HepG2 (cell line): Measurements from ENCODE around the gene IRS2. TPM values are rescaled to one million over a fixed set of nuclear protein-coding genes. Genes with fewer than 3 reads are reported as not detected.

Source experiments
- ATAC-seq: fragments of 200-7000 bp; cut with Tn5 transposase; 3 replicates; pipeline ENCODE4 v1.9.1; 2020; ENCODE audit warnings: mild to moderate bottlenecking, moderate library complexity
- BruUV-seq: library from RNA; stranded (reverse); fragments of 400-500 nt; replicated peaks from 2 replicates; lab custom pipeline; 2021; lab: Mats Ljungman, UMichigan
- CTCF ChIA-PET: fragments of 300-600 bp; formaldehyde crosslinking; extraction: SDS; loops from one replicate; lab custom pipeline; 2021; ENCODE audit warnings: low total read pairs, inconsistent platforms, low intra/inter-chr PET ratio; lab: Yijun Ruan, JAX
- POLR2A ChIA-PET: fragments of 350-600 bp; sonication (Branson Sonifier 250); formaldehyde crosslinking; loops from one replicate; lab custom pipeline; 2020; ENCODE audit warnings: antibody characterized with exemption, inconsistent platforms; lab: Yijun Ruan, JAX
- DNase-seq: peaks from one replicate; pipeline ENCODE4 v3.0.0-alpha.2; 2015; ENCODE audit warnings: low spot score
- FAIRE-seq: peaks from 3 replicates; lab custom pipeline; 2011; peaks lifted over from hg19 to GRCh38; lab: Jason Lieb, UNC
- H2AFZ ChIP-seq: one replicate; pipeline ENCODE4 v1.6.1; 2011; ENCODE audit warnings: low read length, inconsistent platforms
- H3K27ac ChIP-seq: fragments of 300-600 bp; 3 replicates; pipeline ENCODE4 v1.8.0; 2011; ENCODE audit warnings: mixed run types, mild to moderate bottlenecking, mixed read lengths, low read length, inconsistent platforms; ENCODE audit not compliant: insufficient read depth; ENCODE audit errors: extremely low read length
- H3K27me3 ChIP-seq, 2 experiments: fragments of 200-600 bp in 1 of 2; 2 replicates in 1 of 2; 3 replicates in 1 of 2; pipeline versions ENCODE4 v1.6.0 to v1.8.0; 2011; ENCODE audit warnings: low read length in 2 of 2, mild to moderate bottlenecking in 2 of 2, moderate library complexity in 2 of 2, inconsistent platforms in 1 of 2; ENCODE audit not compliant: insufficient read depth in 2 of 2, control insufficient read depth in 1 of 2
- H3K36me3 ChIP-seq, 2 experiments: fragments of 200-600 bp in 1 of 2; replicated peaks in 1 of 2; 2 replicates in 1 of 2; 3 replicates in 1 of 2; pipeline versions ENCODE4 v1.5.1 to v1.8.0; 2011; ENCODE audit warnings: low read length in 2 of 2, inconsistent platforms in 1 of 2; ENCODE audit not compliant: insufficient read depth in 2 of 2, control insufficient read depth in 1 of 2
- H3K4me1 ChIP-seq: 2 replicates; pipeline ENCODE4 v1.5.1; 2012; ENCODE audit warnings: low read length, inconsistent platforms; ENCODE audit not compliant: insufficient read depth
- H3K4me2 ChIP-seq: 2 replicates; pipeline ENCODE4 v1.6.0; 2011; ENCODE audit warnings: low read depth, low read length, inconsistent platforms
- H3K4me3 ChIP-seq, 3 experiments: fragments of 200-600 bp in 1 of 3; sonication (generic), shearing (Covaris generic) in 1 of 3; replicated peaks in 1 of 3; 2 replicates each; pipeline ENCODE4 v1.5.1; 2011 to 2016; ENCODE audit warnings: low read length in 3 of 3, inconsistent platforms in 2 of 3, low read depth in 2 of 3, mild to moderate bottlenecking in 2 of 3, control low read depth in 1 of 3, mixed read lengths in 1 of 3; ENCODE audit not compliant: insufficient read depth in 1 of 3
- H3K79me2 ChIP-seq: one replicate; pipeline ENCODE4 v1.6.1; 2011; ENCODE audit warnings: low read length, inconsistent platforms; ENCODE audit not compliant: insufficient read depth
- H3K9ac ChIP-seq: 2 replicates; pipeline ENCODE4 v1.6.0; 2011; ENCODE audit warnings: mild to moderate bottlenecking, low read depth, low read length, inconsistent platforms; ENCODE audit not compliant: insufficient read depth
- H3K9me3 ChIP-seq: 2 replicates; pipeline ENCODE4 v1.5.1; 2012; ENCODE audit warnings: mild to moderate bottlenecking, low read length
- H4K20me1 ChIP-seq: 2 replicates; pipeline ENCODE4 v1.6.0; 2011; ENCODE audit warnings: inconsistent platforms, mild to moderate bottlenecking, low read length, moderate library complexity; ENCODE audit not compliant: insufficient read depth
- ARNTL ChIP-seq: sonication (generic); formaldehyde crosslinking; IDR thresholded peaks from 2 replicates; pipeline ENCODE4 v1.4.0; 2020; ENCODE audit warnings: mild to moderate bottlenecking, missing genetic modification reagents
- BCL6 ChIP-seq: IDR thresholded peaks from 2 replicates; pipeline ENCODE4 v1.6.1; 2016; ENCODE audit warnings: missing genetic modification reagents, missing compliant biosample characterization
- KAT8 ChIP-seq: IDR thresholded peaks from 2 replicates; pipeline ENCODE4 v1.6.1; 2016; ENCODE audit warnings: missing genetic modification reagents, missing compliant biosample characterization
- PAX8 ChIP-seq: sonication (generic); formaldehyde crosslinking; IDR thresholded peaks from 2 replicates; pipeline ENCODE4 v1.8.0; 2022; ENCODE audit warnings: mild to moderate bottlenecking, missing genetic modification reagents, borderline replicate concordance
- RBFOX2 ChIP-seq: fragments of 200-400 bp; formaldehyde crosslinking; IDR thresholded peaks from 2 replicates; pipeline ENCODE4 v1.6.1; 2017; ENCODE audit warnings: low read depth, mild to moderate bottlenecking, low read length
- REL ChIP-seq: sonication (generic); formaldehyde crosslinking; conservative IDR thresholded peaks from 2 replicates; pipeline ENCODE4 v1.8.0; 2022; ENCODE audit warnings: mild to moderate bottlenecking, missing genetic modification reagents, moderate library complexity
- REXO4 ChIP-seq: sonication (generic); formaldehyde crosslinking; IDR thresholded peaks from 2 replicates; pipeline ENCODE4 v1.8.0; 2022; ENCODE audit warnings: missing genetic modification reagents, mild to moderate bottlenecking, borderline replicate concordance
- SMAD3 ChIP-seq: sonication (generic); formaldehyde crosslinking; IDR thresholded peaks from 2 replicates; pipeline ENCODE4 v1.4.0; 2020; ENCODE audit warnings: missing genetic modification reagents
- U2AF2 ChIP-seq: fragments of 200-400 bp; formaldehyde crosslinking; IDR thresholded peaks from 2 replicates; pipeline ENCODE4 v1.6.1; 2017; ENCODE audit warnings: low read depth, mild to moderate bottlenecking, low read length
- ZBTB21 ChIP-seq: sonication (generic); formaldehyde crosslinking; IDR thresholded peaks from 2 replicates; pipeline ENCODE4 v1.4.0; 2020; ENCODE audit warnings: missing genetic modification reagents
- ZNF12 ChIP-seq: sonication (generic); formaldehyde crosslinking; IDR thresholded peaks from 2 replicates; pipeline ENCODE4 v1.5.0; 2020; ENCODE audit warnings: missing genetic modification reagents
- ZNF337 ChIP-seq: sonication (generic); formaldehyde crosslinking; IDR thresholded peaks from 2 replicates; pipeline ENCODE4 v1.5.1; 2020; ENCODE audit warnings: missing genetic modification reagents, low read depth, mild to moderate bottlenecking, borderline replicate concordance
- ZNF34 ChIP-seq: sonication (generic); formaldehyde crosslinking; IDR thresholded peaks from 2 replicates; pipeline ENCODE4 v1.4.0; 2020; ENCODE audit warnings: mild to moderate bottlenecking, missing genetic modification reagents, borderline replicate concordance
- ZNF484 ChIP-seq: sonication (generic); formaldehyde crosslinking; IDR thresholded peaks from 2 replicates; pipeline ENCODE4 v1.5.1; 2020; ENCODE audit warnings: mild to moderate bottlenecking, low read depth, missing genetic modification reagents, borderline replicate concordance
- ZNF552 ChIP-seq: sonication (generic); formaldehyde crosslinking; IDR thresholded peaks from 2 replicates; pipeline ENCODE4 v1.9.0; 2022; ENCODE audit warnings: missing genetic modification reagents, mild to moderate bottlenecking, borderline replicate concordance
- WGBS: methylation state at CpG from one replicate; pipeline ENCODE4 v1.1.6; 2017; ENCODE audit warnings: low lambda C conversion rate; 5-methylcytosine and 5-hydroxymethylcytosine counted together
- in situ Hi-C: cut with HindIII; loops from 2 replicates; pipeline ENCODE4 v1.10.0; 2017; ENCODE audit warnings: low pct_unique_long_range_greater_than_20kb; ENCODE audit not compliant: extremely low pct_ligation_motif_present
- intact Hi-C: fragments of 100-400 bp; cut with micrococcal nuclease; formaldehyde crosslinking; loops from one replicate; pipeline ENCODE4 v1.10.0; 2022; ENCODE audit not compliant: unreplicated experiment
- polyA plus RNA-seq, 8 experiments: library from polyadenylated mRNA; depleted of rRNA in 3 of 8; stranded (reverse) in 7 of 8; unstranded in 1 of 8; fragments of >200 nt; fragmentation: Illumina TruSeq in 4 of 8; extraction: Trizol in 4 of 8; gene quantifications; 2 replicates each; pipeline versions ENCODE4 v1.2.1 to v1.2.3, GENCODE V29; 2011 to 2016; ENCODE audit warnings: low read depth in 4 of 8, missing spikeins in 1 of 8, mixed read lengths in 1 of 8; ENCODE audit not compliant: insufficient read depth in 1 of 8
- total RNA-seq, 5 experiments: library from RNA; depleted of rRNA; stranded (reverse); fragments of >200 nt; fragmentation: Illumina TruSeq; extraction: Trizol; gene quantifications; 2 replicates each; pipeline ENCODE4 v1.2.3, GENCODE V29; 2016; ENCODE audit warnings: low read depth in 1 of 5
- TF ChIP-seq, protein P1 (sequence below): sonication (generic); formaldehyde crosslinking; IDR thresholded peaks from 2 replicates; pipeline ENCODE4 v1.8.1; 2023; ENCODE audit warnings: mild to moderate bottlenecking, inconsistent platforms, moderate library complexity, missing genetic modification reagents, borderline replicate concordance
- TF ChIP-seq, protein P2 (sequence below): sonication (generic); formaldehyde crosslinking; IDR thresholded peaks from 2 replicates; pipeline ENCODE4 v1.4.0; 2020; ENCODE audit warnings: missing genetic modification reagents

The IRS2 gene
- total and polyA plus RNA-seq, 2 of the 13 experiments (the other 11 are each of a cell fraction or from before 2014, with no cell fraction given): 0.02 to 0.04 TPM

GRCh38 chr13:109785141-109785891 lies 1.1 kb downstream of the IRS2 start:
- 77% methylated on average over 65 of the region's 98 CpGs for WGBS
- Histone ChIP-seq H3K79me2 (no peaks in the 10 kb centered on the region), H3K4me1 (no peaks in the 10 kb centered on the region), H3K36me3 (no peaks in the 10 kb centered on the region), H3K9ac (no peak overlapping the region), H3K27me3 (peaks cover 0 to 8% of the 10 kb centered on the region in 2 experiments; a peak in 3 of 5 replicates), H3K4me2 (no peak overlapping the region), H3K27ac (no peak overlapping the region), H3K4me3 (no peak overlapping the region), H3K9me3 (no peaks in the 10 kb centered on the region), H4K20me1 (no peaks in the 10 kb centered on the region), H2AFZ (no peak overlapping the region)
- CTCF ChIA-PET: no interaction called here
- intact Hi-C loops: loop anchor here (10.0 kb wide), 1 partner anchor 531 kb away; no protein-coding TSS in a partner anchor
- FAIRE-seq (no peak), ATAC-seq (no peak), DNase-seq (no peak)
- no TSS peak for BruUV-seq
- no peak for TF ChIP-seq ZBTB21 (CRISPR knock-in tag)
- TF ChIP-seq ZNF337 (CRISPR knock-in tag): no peak
- no peak for TF ChIP-seq ARNTL (CRISPR knock-in tag)
- TF ChIP-seq, protein P1, sequence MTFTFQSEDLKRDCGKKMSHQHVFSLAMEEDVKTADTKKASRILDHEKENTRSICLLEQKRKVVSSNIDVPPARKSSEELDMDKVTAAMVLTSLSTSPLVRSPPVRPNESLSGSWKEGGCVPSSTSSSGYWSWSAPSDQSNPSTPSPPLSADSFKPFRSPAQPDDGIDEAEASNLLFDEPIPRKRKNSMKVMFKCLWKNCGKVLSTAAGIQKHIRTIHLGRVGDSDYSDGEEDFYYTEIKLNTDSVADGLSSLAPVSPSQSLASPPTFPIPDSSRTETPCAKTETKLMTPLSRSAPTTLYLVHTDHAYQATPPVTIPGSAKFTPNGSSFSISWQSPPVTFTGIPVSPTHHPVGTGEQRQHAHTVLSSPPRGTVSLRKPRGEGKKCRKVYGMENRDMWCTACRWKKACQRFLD (CRISPR knock-in tag): no peak
- no peak for TF ChIP-seq BCL6 (CRISPR knock-in tag)
- TF ChIP-seq REL (CRISPR knock-in tag): no peak
- TF ChIP-seq PAX8 (CRISPR knock-in tag): no peak
- no peak for TF ChIP-seq U2AF2
- no peak for TF ChIP-seq ZNF484 (CRISPR knock-in tag)
- TF ChIP-seq ZNF552: no peak
- TF ChIP-seq RBFOX2: no peak
- no peak for TF ChIP-seq REXO4 (CRISPR knock-in tag)
- no peak for TF ChIP-seq SMAD3 (CRISPR knock-in tag)
- no peak for TF ChIP-seq ZNF34
- TF ChIP-seq KAT8 (CRISPR knock-in tag): no peak
- TF ChIP-seq, protein P2, sequence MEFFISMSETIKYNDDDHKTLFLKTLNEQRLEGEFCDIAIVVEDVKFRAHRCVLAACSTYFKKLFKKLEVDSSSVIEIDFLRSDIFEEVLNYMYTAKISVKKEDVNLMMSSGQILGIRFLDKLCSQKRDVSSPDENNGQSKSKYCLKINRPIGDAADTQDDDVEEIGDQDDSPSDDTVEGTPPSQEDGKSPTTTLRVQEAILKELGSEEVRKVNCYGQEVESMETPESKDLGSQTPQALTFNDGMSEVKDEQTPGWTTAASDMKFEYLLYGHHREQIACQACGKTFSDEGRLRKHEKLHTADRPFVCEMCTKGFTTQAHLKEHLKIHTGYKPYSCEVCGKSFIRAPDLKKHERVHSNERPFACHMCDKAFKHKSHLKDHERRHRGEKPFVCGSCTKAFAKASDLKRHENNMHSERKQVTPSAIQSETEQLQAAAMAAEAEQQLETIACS (CRISPR knock-in tag): no peak
- TF ChIP-seq ZNF12 (CRISPR knock-in tag): no peak
- in situ Hi-C loops: loop anchor here (25.0 kb wide), 1 partner anchor 823 kb away; no protein-coding TSS in a partner anchor
- POLR2A ChIA-PET: no interaction called here
